Measurements from ENCODE around the gene NOC4L. TPM values are rescaled to one million over a fixed set of nuclear protein-coding genes. Genes with fewer than 3 reads are reported as not detected.

NOC4L gene
- total RNA-seq, 1 experiment from 2014 or later, result 36.5 TPM

DNA sequence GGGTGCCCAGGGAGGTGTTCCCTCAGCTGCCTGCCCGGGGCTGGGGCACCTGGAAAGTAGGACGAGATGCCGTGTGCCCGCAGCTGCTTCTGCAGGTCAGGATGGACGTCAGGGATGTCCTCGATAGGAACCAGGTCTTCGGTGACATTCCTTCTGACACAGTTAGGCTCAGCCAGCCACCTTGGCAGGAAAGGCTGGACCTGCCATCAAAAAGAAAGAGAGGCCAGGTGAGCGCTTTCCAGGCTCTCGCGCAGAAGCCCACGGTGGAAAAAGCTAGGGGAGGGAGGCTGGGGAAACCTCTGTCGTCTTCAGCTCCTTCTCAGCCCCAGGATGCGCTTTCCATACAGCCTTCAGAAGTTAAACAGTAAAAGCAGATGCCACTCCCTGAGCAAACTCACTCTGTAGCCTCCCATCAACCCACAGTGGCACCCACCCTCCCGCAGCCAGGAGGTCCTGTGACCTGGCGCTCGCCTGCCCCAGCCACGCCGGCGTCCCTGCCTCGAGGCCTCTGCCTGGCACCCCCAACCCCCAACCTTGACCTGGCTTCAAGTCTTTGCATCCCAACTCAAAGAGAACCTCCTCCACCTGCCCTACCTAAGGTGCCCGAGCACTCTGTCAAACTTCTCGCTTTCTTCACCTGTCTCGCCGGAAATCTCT is 1.4 kb upstream of the NOC4L start:
- peak overlapping the region; percentile 82 to 84 for H3K4me3 Mint-ChIP-seq

More for the DNA sequence above, 1.4 kb upstream of the NOC4L start:
- H3K14ac ChIP-seq (ENCODE audit: insufficient read depth, low read length), result no peak overlapping the region; the same call in 1 of the 2 replicates
- WGBS (ENCODE audit: extremely low coverage, insufficient read length, low lambda C conversion rate), result no CpG with 5 or more reads among the region's 24 CpGs
- H2AK5ac ChIP-seq (ENCODE audit: insufficient read length, low read length), result no peak overlapping the region
- no peaks in the 10 kb centered on the region for H3K27me3 ChIP-seq (ENCODE audit: insufficient read depth, low read length)
- no peaks in the 10 kb centered on the region for H3K9me3 Mint-ChIP-seq
- no peak overlapping the region for H2BK120ac ChIP-seq (ENCODE audit: low read depth, low read length, poor library complexity, severe bottlenecking)
- H3K79me1 ChIP-seq (ENCODE audit: insufficient read depth, low read depth, low read length, poor library complexity, severe bottlenecking), result peaks cover 12% of the 10 kb centered on the region
- no peak overlapping the region for H4K8ac ChIP-seq (replicated peaks; ENCODE audit: insufficient read length, low read depth, low read length)
- no peak overlapping the region for H3T11ph ChIP-seq (ENCODE audit: low read length)
- no peak overlapping the region for H2BK5ac ChIP-seq (ENCODE audit: insufficient read length, low read length)
- peaks cover 3% of the 10 kb centered on the region for H3K27me3 Mint-ChIP-seq (ENCODE audit: low read depth)
- peaks cover 7 to 10% of the 10 kb centered on the region in 2 experiments for H3K4me1 Mint-ChIP-seq
- no peak overlapping the region for H2BK20ac ChIP-seq (ENCODE audit: low read depth, low read length, poor library complexity, severe bottlenecking)
- no peak for DNase-seq
- H3K23ac ChIP-seq (ENCODE audit: insufficient read length, low read depth, low read length), result no peak overlapping the region
- H3K56ac ChIP-seq (ENCODE audit: insufficient read length, low read depth, low read length), result no peak overlapping the region
- no peak overlapping the region for H3K18ac ChIP-seq (ENCODE audit: insufficient read length, low read depth, low read length)
- H4K91ac ChIP-seq (ENCODE audit: insufficient read length, low read depth, low read length), result no peak overlapping the region
- no peak overlapping the region for H3K27ac ChIP-seq (ENCODE audit: insufficient read length, low read depth, low read length)
- no peaks in the 10 kb centered on the region for H4K20me1 ChIP-seq (ENCODE audit: control insufficient read depth, insufficient read depth, insufficient read length)
- H3K27ac Mint-ChIP-seq, result peak overlapping the region in 2 of 3 experiments; percentile 35 to 61; a peak in 2 of 7 replicates
- no peak overlapping the region for H2AFZ ChIP-seq (ENCODE audit: low read length)
- peaks cover 5% of the 10 kb centered on the region; the same call in 1 of the 2 replicates for H3K79me2 ChIP-seq (ENCODE audit: insufficient read depth, low read length)
- TF ChIP-seq, protein P1, sequence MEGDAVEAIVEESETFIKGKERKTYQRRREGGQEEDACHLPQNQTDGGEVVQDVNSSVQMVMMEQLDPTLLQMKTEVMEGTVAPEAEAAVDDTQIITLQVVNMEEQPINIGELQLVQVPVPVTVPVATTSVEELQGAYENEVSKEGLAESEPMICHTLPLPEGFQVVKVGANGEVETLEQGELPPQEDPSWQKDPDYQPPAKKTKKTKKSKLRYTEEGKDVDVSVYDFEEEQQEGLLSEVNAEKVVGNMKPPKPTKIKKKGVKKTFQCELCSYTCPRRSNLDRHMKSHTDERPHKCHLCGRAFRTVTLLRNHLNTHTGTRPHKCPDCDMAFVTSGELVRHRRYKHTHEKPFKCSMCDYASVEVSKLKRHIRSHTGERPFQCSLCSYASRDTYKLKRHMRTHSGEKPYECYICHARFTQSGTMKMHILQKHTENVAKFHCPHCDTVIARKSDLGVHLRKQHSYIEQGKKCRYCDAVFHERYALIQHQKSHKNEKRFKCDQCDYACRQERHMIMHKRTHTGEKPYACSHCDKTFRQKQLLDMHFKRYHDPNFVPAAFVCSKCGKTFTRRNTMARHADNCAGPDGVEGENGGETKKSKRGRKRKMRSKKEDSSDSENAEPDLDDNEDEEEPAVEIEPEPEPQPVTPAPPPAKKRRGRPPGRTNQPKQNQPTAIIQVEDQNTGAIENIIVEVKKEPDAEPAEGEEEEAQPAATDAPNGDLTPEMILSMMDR (conservative IDR thresholded peaks at IDR 0.05), result no peak
- H3K36me3 Mint-ChIP-seq (ENCODE audit: insufficient read depth in 1 of 3, low read depth in 3 of 3), result peaks cover 31 to 60% (median 54%) of the 10 kb centered on the region in 3 experiments
- H3K9me3 ChIP-seq (ENCODE audit: control insufficient read depth, low read depth, low read length), result no peaks in the 10 kb centered on the region
- peaks cover 5% of the 10 kb centered on the region for H3K23me2 ChIP-seq (ENCODE audit: insufficient read length, low read depth, low read length, poor library complexity, severe bottlenecking)
- H3K4me1 ChIP-seq (ENCODE audit: insufficient read depth, low read length), result peaks cover 3% of the 10 kb centered on the region; the same call in 1 of the 2 replicates
- no peak overlapping the region for H2BK12ac ChIP-seq (ENCODE audit: insufficient read length, low read depth, low read length)
- no peak overlapping the region for H3K4ac ChIP-seq (ENCODE audit: low read depth, low read length)
- no peak overlapping the region for H4K5ac ChIP-seq (ENCODE audit: insufficient read length, low read depth, low read length)
- H3K9ac ChIP-seq (ENCODE audit: extremely low read depth, insufficient read length, low read length), result peak overlapping the region; percentile 11
- no peak overlapping the region for H2BK15ac ChIP-seq (ENCODE audit: low read depth, low read length)
- peak overlapping the region; percentile 79 for H3K4me2 ChIP-seq (ENCODE audit: insufficient read depth, insufficient read length, low read length)
